Panc1 (cell line): Measurements from ENCODE around the gene TRIM5. TPM values are rescaled to one million over a fixed set of nuclear protein-coding genes. Genes with fewer than 3 reads are reported as not detected.
A peak's percentile ranks its signal among the peaks of the same experiment; 100 is the strongest.

ENCODE experiments used
- ATAC-seq: fragments of 200-7000 bp; cut with Tn5 transposase; 2 replicates; pipeline ENCODE4 v1.9.1; 2020; ENCODE audit warnings: mild to moderate bottlenecking, moderate library complexity
- BruUV-seq: library from RNA; stranded (reverse); fragments of 400-500 nt; replicated peaks from 2 replicates; lab custom pipeline; 2021; lab: Mats Ljungman, UMichigan
- CTCF ChIA-PET: fragments of 300-600 bp; sonication (Branson Sonifier 250); formaldehyde crosslinking; loops from one replicate; lab custom pipeline; 2022; ENCODE audit warnings: antibody characterized with exemption; lab: Charles Lee
- POLR2A ChIA-PET: fragments of 300-600 bp; sonication (Branson Sonifier 250); formaldehyde crosslinking; loops from one replicate; lab custom pipeline; 2022; ENCODE audit warnings: antibody characterized with exemption; lab: Charles Lee
- DNase-seq: peaks from one replicate; pipeline ENCODE4 v3.0.0-alpha.2; 2010; ENCODE audit warnings: low read depth, low spot score
- H3K27ac ChIP-seq: 2 replicates; pipeline ENCODE4 v1.5.1; 2011; ENCODE audit warnings: mild to moderate bottlenecking, low read length, inconsistent platforms
- H3K27me3 ChIP-seq: fragments of 200-500 bp; sonication (Bioruptor generic); 2 replicates; pipeline ENCODE4 v1.6.0; 2014; ENCODE audit warnings: low read length, inconsistent platforms; ENCODE audit not compliant: control insufficient read depth, insufficient read depth
- H3K36me3 ChIP-seq: fragments of 200-500 bp; sonication (Bioruptor generic); 2 replicates; pipeline ENCODE4 v1.5.1; 2014; ENCODE audit warnings: inconsistent platforms, mild to moderate bottlenecking, low read length, moderate library complexity; ENCODE audit not compliant: control insufficient read depth, insufficient read depth
- H3K4me1 ChIP-seq: 2 replicates; pipeline ENCODE4 v1.5.1; 2011; ENCODE audit warnings: inconsistent platforms, mild to moderate bottlenecking, low read length, moderate library complexity; ENCODE audit not compliant: control insufficient read depth, insufficient read depth
- H3K4me3 ChIP-seq, 2 experiments: 2 replicates each; pipeline ENCODE4 v1.5.1; 2011 to 2012; ENCODE audit warnings: low read depth in 2 of 2, low read length in 2 of 2, mild to moderate bottlenecking in 2 of 2, inconsistent platforms in 1 of 2, moderate library complexity in 1 of 2
- H3K9me3 ChIP-seq: fragments of 200-500 bp; sonication (Bioruptor generic); 2 replicates; pipeline ENCODE4 v1.5.1; 2014; ENCODE audit warnings: low read depth, mild to moderate bottlenecking, inconsistent platforms, low read length, moderate library complexity; ENCODE audit not compliant: control insufficient read depth, insufficient read depth
- CTCF ChIP-seq: fragments of 450-650 bp; IDR thresholded peaks from 2 replicates; pipeline ENCODE4 v1.5.1; 2017; ENCODE audit warnings: mild to moderate bottlenecking
- POLR2AphosphoS5 ChIP-seq: IDR thresholded peaks from 2 replicates; pipeline ENCODE4 v1.6.1; 2012; ENCODE audit warnings: mild to moderate bottlenecking, low read depth, low read length, moderate library complexity
- REST ChIP-seq, 2 experiments: IDR thresholded peaks; 2 replicates each; pipeline ENCODE4 v1.6.1; 2011 to 2012; ENCODE audit warnings: low read depth in 2 of 2, control low read depth in 1 of 2, low read length in 1 of 2, mild to moderate bottlenecking in 1 of 2, moderate library complexity in 1 of 2; ENCODE audit not compliant: insufficient read depth in 1 of 2
- SIN3A ChIP-seq: IDR thresholded peaks from 2 replicates; pipeline ENCODE4 v1.6.1; 2012; ENCODE audit warnings: low read depth, mild to moderate bottlenecking, low read length, moderate library complexity, borderline replicate concordance; ENCODE audit not compliant: insufficient read depth
- TCF7L2 ChIP-seq: IDR thresholded peaks from 2 replicates; pipeline ENCODE4 v1.6.1; 2011; ENCODE audit warnings: mild to moderate bottlenecking, low read depth, low read length, inconsistent platforms
- in situ Hi-C: cut with HindIII; loops from 2 replicates; pipeline ENCODE4 v1.10.0; 2016; ENCODE audit warnings: low sequenced_read_pairs, low pct_unique_long_range_greater_than_20kb
- intact Hi-C: fragments of 100-400 bp; cut with micrococcal nuclease; formaldehyde crosslinking; loops from one replicate; pipeline ENCODE4 v1.10.0; 2022; ENCODE audit not compliant: unreplicated experiment
- total RNA-seq: library from RNA; stranded (reverse); gene quantifications from one replicate; pipeline ENCODE4 v1.2.1, GENCODE V29; 2021; ENCODE audit not compliant: unreplicated experiment

The TRIM5 gene
- total RNA-seq, 1 experiment from 2014 or later: 56.1 TPM

- H3K4me1 ChIP-seq: no peaks in the 10 kb centered on the region
- ChIA-PET CTCF (no interaction called here), POLR2A (no interaction called here)
- intact Hi-C loops (loop anchor here (5.0 kb wide), 1 partner anchor 235 kb away; no protein-coding TSS in a partner anchor), in situ Hi-C loops (no loop called here)
- TF ChIP-seq CTCF (peak; percentile 73), TCF7L2 (no peak), POLR2AphosphoS5 (no peak), SIN3A (no peak), REST (IDR thresholded peaks at IDR 0.05; ENCODE audit: insufficient read depth in 1 of 2, low read depth in 2 of 2, low read length in 1 of 2) (no peak)
- no TSS peak for BruUV-seq
- no peak overlapping the region for H3K27ac ChIP-seq
- no peaks in the 10 kb centered on the region for H3K9me3 ChIP-seq
- no peaks in the 10 kb centered on the region for H3K36me3 ChIP-seq
- peaks cover 12% of the 10 kb centered on the region for H3K27me3 ChIP-seq
- ATAC-seq (peak; percentile 73), DNase-seq (no peak)
- H3K4me3 ChIP-seq: no peak overlapping the region
Observed at GRCh38 chr11:5712507-5712906, 27.6 kb upstream of the TRIM5 start.

- DNase-seq: no peak
- Histone ChIP-seq H3K4me1 (no peaks in the 10 kb centered on the region), H3K4me3 (no peak overlapping the region), H3K36me3 (no peaks in the 10 kb centered on the region), H3K27me3 (peaks cover 6% of the 10 kb centered on the region; the same call in 1 of the 2 replicates), H3K27ac (no peak overlapping the region), H3K9me3 (no peaks in the 10 kb centered on the region)
- intact Hi-C loops (no loop called here), in situ Hi-C loops (no loop called here)
- ChIA-PET POLR2A (no interaction called here), CTCF (no interaction called here)
- BruUV-seq: no TSS peak
- no peak for ATAC-seq
- no peak for TF ChIP-seq REST (IDR thresholded peaks at IDR 0.05; ENCODE audit: insufficient read depth in 1 of 2, low read depth in 2 of 2, low read length in 1 of 2)
- TF ChIP-seq CTCF: no peak
- no peak for TF ChIP-seq TCF7L2
- TF ChIP-seq POLR2AphosphoS5: no peak
- TF ChIP-seq SIN3A: no peak
Observed at GRCh38 chr11:5705688-5706087, 20.8 kb upstream of the TRIM5 start.
